Progenitor cell of endocrine pancreas (in vitro differentiated cells): ENCODE data around the gene SPOCK1. TPM values are rescaled to one million over a fixed set of nuclear protein-coding genes. Genes with fewer than 3 reads are reported as not detected.
"Not testable (repeated sequence)": the region's sequence is repeated elsewhere in the genome, so short reads cannot be mapped to it uniquely, and the experiment has no call there.

Experiments
- DNase-seq: peaks from one replicate; pipeline ENCODE4 v3.0.0; 2021; ENCODE audit warnings: low spot score; ENCODE audit not compliant: unreplicated experiment
- H3K27ac Mint-ChIP-seq: 2 replicates; pipeline ENCODE4 v1.8.0; 2021; ENCODE audit warnings: mild to moderate bottlenecking, moderate library complexity, mixed read lengths
- H3K27me3 Mint-ChIP-seq: 2 replicates; pipeline ENCODE4 v1.8.0; 2021; ENCODE audit warnings: mixed read lengths
- H3K36me3 Mint-ChIP-seq: 2 replicates; pipeline ENCODE4 v1.8.0; 2022; ENCODE audit warnings: mixed read lengths; ENCODE audit not compliant: insufficient read depth
- H3K4me1 Mint-ChIP-seq: 2 replicates; pipeline ENCODE4 v1.8.0; 2021; ENCODE audit warnings: low read depth, mixed read lengths
- H3K4me3 Mint-ChIP-seq: 2 replicates; pipeline ENCODE4 v1.8.0; 2021; ENCODE audit warnings: low read depth, mild to moderate bottlenecking, moderate library complexity, mixed read lengths
- H3K9me3 Mint-ChIP-seq: 2 replicates; pipeline ENCODE4 v1.8.0; 2021; ENCODE audit warnings: low read depth, mixed read lengths
- total RNA-seq: library from RNA; stranded (reverse); gene quantifications from 2 replicates; pipeline ENCODE4 v1.2.1, GENCODE V29; 2021
- TF ChIP-seq, protein P1 (sequence below): fragments of 200-600 bp; sonication (generic); IDR thresholded peaks from one replicate; pipeline ENCODE4 v1.5.0; 2021; ENCODE audit warnings: antibody characterized with exemption, mild to moderate bottlenecking; ENCODE audit not compliant: unreplicated experiment

Gene SPOCK1
- total RNA-seq, 1 donor from 2014 or later, result 41.4 TPM

- no peaks in the 10 kb centered on the region for H3K9me3 Mint-ChIP-seq
- peaks cover 20% of the 10 kb centered on the region for H3K27me3 Mint-ChIP-seq
- no peak for DNase-seq
- no peak overlapping the region for H3K4me3 Mint-ChIP-seq
- H3K27ac Mint-ChIP-seq, result no peak overlapping the region
- no peaks in the 10 kb centered on the region for H3K4me1 Mint-ChIP-seq
- TF ChIP-seq, protein P1, sequence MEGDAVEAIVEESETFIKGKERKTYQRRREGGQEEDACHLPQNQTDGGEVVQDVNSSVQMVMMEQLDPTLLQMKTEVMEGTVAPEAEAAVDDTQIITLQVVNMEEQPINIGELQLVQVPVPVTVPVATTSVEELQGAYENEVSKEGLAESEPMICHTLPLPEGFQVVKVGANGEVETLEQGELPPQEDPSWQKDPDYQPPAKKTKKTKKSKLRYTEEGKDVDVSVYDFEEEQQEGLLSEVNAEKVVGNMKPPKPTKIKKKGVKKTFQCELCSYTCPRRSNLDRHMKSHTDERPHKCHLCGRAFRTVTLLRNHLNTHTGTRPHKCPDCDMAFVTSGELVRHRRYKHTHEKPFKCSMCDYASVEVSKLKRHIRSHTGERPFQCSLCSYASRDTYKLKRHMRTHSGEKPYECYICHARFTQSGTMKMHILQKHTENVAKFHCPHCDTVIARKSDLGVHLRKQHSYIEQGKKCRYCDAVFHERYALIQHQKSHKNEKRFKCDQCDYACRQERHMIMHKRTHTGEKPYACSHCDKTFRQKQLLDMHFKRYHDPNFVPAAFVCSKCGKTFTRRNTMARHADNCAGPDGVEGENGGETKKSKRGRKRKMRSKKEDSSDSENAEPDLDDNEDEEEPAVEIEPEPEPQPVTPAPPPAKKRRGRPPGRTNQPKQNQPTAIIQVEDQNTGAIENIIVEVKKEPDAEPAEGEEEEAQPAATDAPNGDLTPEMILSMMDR, result no peak
- H3K36me3 Mint-ChIP-seq, result no peaks in the 10 kb centered on the region
Measured at GRCh38 chr5:137394380-137394779, 104.7 kb downstream of the SPOCK1 start.

DNA sequence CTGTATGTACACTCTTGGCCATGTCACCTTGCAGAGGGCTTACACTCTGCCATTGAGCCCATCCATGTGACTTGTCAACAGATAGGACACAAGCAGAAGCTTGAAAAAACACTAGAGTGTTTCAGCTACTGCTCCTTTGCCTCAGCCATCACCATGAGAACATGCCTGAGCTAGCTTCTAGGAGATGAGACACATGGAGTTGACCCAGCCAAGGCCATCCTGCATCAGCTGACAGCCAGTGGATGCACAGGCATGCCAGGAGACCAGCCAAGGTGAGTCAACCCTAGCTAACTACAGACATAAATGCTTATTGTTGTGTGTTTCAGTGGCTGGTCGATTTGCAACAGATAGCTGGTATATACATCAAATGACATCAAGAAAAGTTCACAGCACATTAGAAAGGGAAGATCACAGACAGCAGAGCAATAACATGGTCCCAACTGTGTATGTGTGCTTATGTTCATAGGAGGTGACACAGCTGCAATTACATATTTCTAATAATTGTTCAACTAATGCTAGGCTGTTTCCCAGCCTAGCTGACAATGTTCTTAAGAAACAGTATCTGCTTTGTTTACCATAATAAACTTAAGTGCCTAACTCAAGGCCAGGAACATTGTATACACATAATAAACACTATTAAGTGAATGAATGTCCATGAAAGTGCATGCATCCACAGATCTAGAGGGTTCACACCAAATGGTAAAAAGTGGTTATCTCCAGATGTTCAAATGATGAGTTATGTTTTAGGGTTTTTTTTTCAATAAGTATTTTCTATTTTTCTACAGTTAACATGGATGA, 105.7 kb downstream of the SPOCK1 start:
- Mint-ChIP-seq H3K4me1 (no peaks in the 10 kb centered on the region), H3K4me3 (no peak overlapping the region), H3K36me3 (no peaks in the 10 kb centered on the region), H3K9me3 (no peaks in the 10 kb centered on the region), H3K27ac (no peak overlapping the region), H3K27me3 (peaks cover 26% of the 10 kb centered on the region)
- TF ChIP-seq, protein P1, result no peak
- no peak for DNase-seq

GRCh38 chr5:137392261-137392660, 106.9 kb downstream of the SPOCK1 start:
- no peak for DNase-seq
- Mint-ChIP-seq H3K4me3 (no peak overlapping the region), H3K27me3 (peaks cover 22% of the 10 kb centered on the region), H3K4me1 (no peaks in the 10 kb centered on the region), H3K9me3 (no peaks in the 10 kb centered on the region), H3K27ac (no peak overlapping the region), H3K36me3 (no peaks in the 10 kb centered on the region)
- TF ChIP-seq, protein P1, result no peak

DNA sequence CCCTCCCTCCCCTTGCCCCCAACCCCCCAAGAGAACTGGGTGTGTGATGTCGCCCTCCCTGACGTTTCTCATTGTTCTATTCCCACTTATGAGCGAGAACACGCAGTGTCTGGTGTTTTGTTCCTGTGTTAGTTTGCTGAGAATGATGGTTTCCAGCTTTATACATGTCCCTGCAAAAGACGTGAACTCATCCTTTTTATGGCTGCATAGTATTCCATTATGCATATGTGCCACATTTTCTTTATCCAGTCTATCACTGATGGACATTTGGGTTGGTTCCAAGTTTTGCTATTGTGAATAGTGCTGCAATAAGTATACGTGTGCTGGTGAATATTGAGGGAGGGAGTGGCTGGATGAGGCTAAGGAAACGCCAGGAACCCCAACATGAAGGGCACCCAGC, 108.1 kb downstream of the SPOCK1 start:
- H3K9me3 Mint-ChIP-seq, H3K36me3 Mint-ChIP-seq, H3K27ac Mint-ChIP-seq, DNase-seq, H3K4me3 Mint-ChIP-seq, H3K4me1 Mint-ChIP-seq: not testable (repeated sequence)
- H3K27me3 Mint-ChIP-seq, result peaks cover 26% of the 10 kb centered on the region

- no peak overlapping the region for H3K4me3 Mint-ChIP-seq
- DNase-seq, result no peak
Measured at GRCh38 chr5:137389042-137389441, 110.1 kb downstream of the SPOCK1 start.

More at GRCh38 chr5:137389042-137389441, 110.1 kb downstream of the SPOCK1 start:
- Mint-ChIP-seq H3K9me3 (peaks cover 6% of the 10 kb centered on the region), H3K27me3 (peaks cover 19% of the 10 kb centered on the region), H3K27ac (no peak overlapping the region), H3K36me3 (no peaks in the 10 kb centered on the region), H3K4me1 (no peaks in the 10 kb centered on the region)
- TF ChIP-seq, protein P1, result no peak
